Uterus (tissue), 4 donors: ENCODE data around the gene ITPR1. TPM values are rescaled to one million over a fixed set of nuclear protein-coding genes. Genes with fewer than 3 reads are reported as not detected.

ENCODE experiments used
- DNase-seq, 2 donors: peaks; one replicate each; pipeline ENCODE4 v3.0.0-alpha.2; 2019 to 2020
- H3K27ac ChIP-seq, 2 donors: fragments of 200-600 bp; sonication (generic); 1 replicate in 1 of 2; 2 replicates in 1 of 2; pipeline ENCODE4 v1.5.1; 2016 to 2018
- H3K27me3 ChIP-seq, 2 donors: fragments of 200-600 bp; sonication (generic); one replicate each; pipeline ENCODE4 v1.5.1; 2018 to 2019; ENCODE audit warnings: control low read depth in 1 of 2
- H3K36me3 ChIP-seq, 2 donors: fragments of 200-600 bp; sonication (generic); one replicate each; pipeline ENCODE4 v1.5.1; 2019; ENCODE audit warnings: control low read depth in 1 of 2
- H3K4me1 ChIP-seq, 2 donors: fragments of 200-600 bp; sonication (generic); one replicate each; pipeline ENCODE4 v1.5.1; 2018 to 2019; ENCODE audit warnings: control low read depth in 1 of 2
- H3K4me3 ChIP-seq, 2 donors: fragments of 200-600 bp; sonication (generic); 1 replicate in 1 of 2; 2 replicates in 1 of 2; pipeline ENCODE4 v1.5.1; 2018 to 2019; ENCODE audit warnings: mild to moderate bottlenecking in 1 of 2
- H3K9me3 ChIP-seq, 2 donors: fragments of 200-600 bp; sonication (generic); one replicate each; pipeline ENCODE4 v1.5.1; 2019; ENCODE audit warnings: control low read depth in 1 of 2
- POLR2A ChIP-seq, 2 donors: fragments of 450-650 bp; IDR thresholded peaks; one replicate each; pipeline ENCODE4 v1.6.1; 2016; ENCODE audit warnings: antibody characterized with exemption in 2 of 2, mild to moderate bottlenecking in 1 of 2, moderate library complexity in 1 of 2
- intact Hi-C: fragments of 100-400 bp; cut with DNase I; formaldehyde crosslinking; loops from one replicate; pipeline ENCODE4 v1.15.1; 2023; ENCODE audit warnings: low total_unique reads
- total RNA-seq, 4 donors: library from RNA; depleted of rRNA in 3 of 4; stranded (reverse); fragments of >200 nt in 3 of 4; gene quantifications; one replicate each; pipeline versions ENCODE4 v1.1.0 to v1.2.4, GENCODE V29; 2014 to 2023
- TF ChIP-seq, protein P1 (sequence below), 4 experiments: fragments of 200-600 bp in 2 of 4; fragments of 450-650 bp in 2 of 4; sonication (generic) in 2 of 4; IDR thresholded peaks; one replicate each; pipeline ENCODE4 v1.5.1; 2016 to 2019; ENCODE audit warnings: antibody characterized with exemption in 4 of 4, mild to moderate bottlenecking in 2 of 4, moderate library complexity in 1 of 4
- donor health status: DM: yes; HTN: yes; CAD: no.

Gene ITPR1
- total RNA-seq, 4 donors from 2014 or later, result 98.2 to 224 (median 141) TPM

DNA sequence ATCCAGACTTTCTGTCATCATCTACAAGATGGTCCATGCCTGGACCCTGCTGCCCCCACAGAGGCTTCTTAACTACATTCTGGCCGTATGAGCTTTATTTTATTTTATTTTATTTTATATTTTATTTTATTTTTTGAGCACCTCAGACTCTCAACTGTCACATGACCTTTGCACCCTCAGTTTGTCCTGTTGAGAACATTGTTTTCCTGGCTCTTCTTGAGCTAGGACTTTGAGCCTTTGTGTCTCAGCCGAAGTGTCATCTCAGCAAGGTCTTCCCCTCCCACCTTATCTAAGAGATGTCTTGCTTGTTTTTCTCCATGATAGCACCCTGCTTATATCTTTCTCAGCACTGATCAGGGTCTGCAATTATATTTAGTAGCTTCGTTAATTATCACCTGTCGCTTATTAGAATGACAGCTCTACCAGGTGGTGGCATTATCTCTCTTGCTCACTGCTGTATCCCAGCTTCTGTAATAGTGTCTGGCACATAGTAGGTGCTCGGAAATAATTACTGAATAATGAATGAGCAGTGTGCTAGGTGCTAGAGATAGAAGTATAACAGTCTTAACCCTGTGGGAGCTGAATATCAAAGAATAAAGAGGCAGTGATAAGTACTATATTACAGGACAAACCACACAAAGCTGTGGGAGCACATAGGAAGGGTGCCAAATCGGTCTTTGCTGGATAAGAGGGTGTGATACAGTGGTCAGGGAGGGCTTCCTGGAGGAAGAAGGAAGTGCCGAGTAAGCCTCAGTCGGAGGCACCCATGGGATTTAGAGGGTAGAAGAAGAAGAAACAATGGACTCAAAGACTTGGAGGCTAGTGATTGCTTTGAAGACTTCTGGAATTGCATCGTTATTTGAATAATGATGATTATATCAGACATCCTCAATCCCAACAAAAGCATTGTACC, 136.2 kb downstream of the ITPR1 start:
- H3K36me3 ChIP-seq, result no peaks in the 10 kb centered on the region
- H3K4me1 ChIP-seq, result peaks cover 0 to 5% of the 10 kb centered on the region in 2 donors
- no peaks in the 10 kb centered on the region for H3K9me3 ChIP-seq
- no peak overlapping the region for H3K27ac ChIP-seq
- H3K27me3 ChIP-seq, result no peaks in the 10 kb centered on the region
- intact Hi-C loops, result no loop called here
- TF ChIP-seq POLR2A (IDR thresholded peaks at IDR 0.05), result no peak
- TF ChIP-seq, protein P1, sequence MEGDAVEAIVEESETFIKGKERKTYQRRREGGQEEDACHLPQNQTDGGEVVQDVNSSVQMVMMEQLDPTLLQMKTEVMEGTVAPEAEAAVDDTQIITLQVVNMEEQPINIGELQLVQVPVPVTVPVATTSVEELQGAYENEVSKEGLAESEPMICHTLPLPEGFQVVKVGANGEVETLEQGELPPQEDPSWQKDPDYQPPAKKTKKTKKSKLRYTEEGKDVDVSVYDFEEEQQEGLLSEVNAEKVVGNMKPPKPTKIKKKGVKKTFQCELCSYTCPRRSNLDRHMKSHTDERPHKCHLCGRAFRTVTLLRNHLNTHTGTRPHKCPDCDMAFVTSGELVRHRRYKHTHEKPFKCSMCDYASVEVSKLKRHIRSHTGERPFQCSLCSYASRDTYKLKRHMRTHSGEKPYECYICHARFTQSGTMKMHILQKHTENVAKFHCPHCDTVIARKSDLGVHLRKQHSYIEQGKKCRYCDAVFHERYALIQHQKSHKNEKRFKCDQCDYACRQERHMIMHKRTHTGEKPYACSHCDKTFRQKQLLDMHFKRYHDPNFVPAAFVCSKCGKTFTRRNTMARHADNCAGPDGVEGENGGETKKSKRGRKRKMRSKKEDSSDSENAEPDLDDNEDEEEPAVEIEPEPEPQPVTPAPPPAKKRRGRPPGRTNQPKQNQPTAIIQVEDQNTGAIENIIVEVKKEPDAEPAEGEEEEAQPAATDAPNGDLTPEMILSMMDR (IDR thresholded peaks at IDR 0.05), result no peak
- H3K4me3 ChIP-seq, result no peak overlapping the region
- DNase-seq, result no peak

DNA sequence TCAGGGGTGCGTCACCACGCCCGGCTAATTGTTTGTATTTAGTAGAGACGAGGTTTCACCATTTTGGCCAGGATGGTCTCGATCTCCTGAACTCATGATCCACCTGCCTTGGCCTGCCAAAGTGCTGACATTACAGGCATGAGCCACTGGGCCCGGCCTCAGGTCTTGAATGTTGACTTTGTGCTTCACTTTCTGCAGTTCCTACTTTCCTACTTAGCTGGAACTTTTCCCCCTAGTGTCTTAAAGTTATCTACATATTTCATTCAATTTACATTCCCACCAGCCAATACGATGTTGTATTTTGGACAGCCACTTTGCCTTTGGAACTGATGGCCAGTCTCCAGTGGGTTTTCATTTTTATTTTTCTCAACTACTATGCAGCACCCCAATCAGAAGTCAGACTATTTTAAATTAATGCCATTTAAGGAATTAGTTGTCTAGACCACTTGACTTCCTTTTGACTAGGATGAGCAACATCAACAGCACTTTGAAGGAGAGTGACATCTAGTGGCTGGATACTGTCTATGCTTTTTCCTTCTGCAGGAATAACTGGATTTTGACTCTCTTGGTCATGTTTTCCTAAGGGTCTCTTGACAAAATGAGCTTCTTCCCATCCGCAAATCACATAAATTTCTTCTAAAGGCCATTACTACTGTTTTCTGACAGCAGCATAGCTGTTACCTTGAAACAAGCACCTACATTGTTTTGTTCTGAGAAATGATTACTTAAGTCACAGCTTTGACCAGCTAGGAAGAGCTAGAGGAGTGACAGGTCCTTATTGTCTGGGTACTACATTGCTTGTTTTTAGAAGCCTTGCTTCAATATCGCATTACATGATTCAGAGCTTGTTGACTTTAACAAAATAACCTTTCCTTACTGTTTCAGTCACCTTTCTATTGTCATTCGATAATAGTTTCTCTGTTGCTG, 140.2 kb downstream of the ITPR1 start:
- no peaks in the 10 kb centered on the region for H3K9me3 ChIP-seq
- DNase-seq, result no peak
- H3K27ac ChIP-seq, result peak overlapping the region; percentile 43 to 53
- H3K4me3 ChIP-seq, result no peak overlapping the region
- TF ChIP-seq POLR2A (IDR thresholded peaks at IDR 0.05), result no peak
- TF ChIP-seq, protein P1 (IDR thresholded peaks at IDR 0.05), result peak; percentile 79 to 89 (median 84)
- H3K27me3 ChIP-seq, result no peaks in the 10 kb centered on the region
- intact Hi-C loops, result no loop called here
- no peaks in the 10 kb centered on the region for H3K36me3 ChIP-seq
- peaks cover 0 to 5% of the 10 kb centered on the region in 2 donors for H3K4me1 ChIP-seq

DNA sequence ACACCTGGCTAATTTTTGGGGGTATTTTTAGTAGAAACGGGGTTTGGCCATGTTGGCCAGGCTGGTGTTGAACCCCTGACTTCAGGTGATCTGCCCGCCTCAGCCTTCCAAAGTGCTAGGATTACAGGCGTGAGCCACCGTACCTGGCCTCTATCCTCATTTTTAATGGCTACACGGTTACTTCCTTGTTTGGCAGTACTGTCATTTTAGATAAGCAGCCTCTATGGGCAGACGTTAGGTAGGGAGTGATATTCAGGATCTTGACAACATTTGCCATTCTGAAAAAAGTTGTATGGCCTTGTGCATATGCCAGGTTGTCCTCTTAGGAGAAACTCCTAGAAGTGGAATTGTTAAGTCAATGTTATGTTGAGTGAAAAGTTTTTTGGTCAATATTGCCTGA, 141.7 kb downstream of the ITPR1 start:
- no peak for TF ChIP-seq POLR2A (IDR thresholded peaks at IDR 0.05)
- TF ChIP-seq, protein P1 (IDR thresholded peaks at IDR 0.05), result no peak
- Histone ChIP-seq H3K27me3 (no peaks in the 10 kb centered on the region), H3K4me1 (peaks cover 0 to 5% of the 10 kb centered on the region in 2 donors), H3K27ac (no peak overlapping the region), H3K9me3 (no peaks in the 10 kb centered on the region), H3K36me3 (no peaks in the 10 kb centered on the region), H3K4me3 (no peak overlapping the region)
- intact Hi-C loops, result loop anchor here (5.0 kb wide), 1 partner anchor 283 kb away; no protein-coding TSS in a partner anchor
- DNase-seq, result no peak

DNA sequence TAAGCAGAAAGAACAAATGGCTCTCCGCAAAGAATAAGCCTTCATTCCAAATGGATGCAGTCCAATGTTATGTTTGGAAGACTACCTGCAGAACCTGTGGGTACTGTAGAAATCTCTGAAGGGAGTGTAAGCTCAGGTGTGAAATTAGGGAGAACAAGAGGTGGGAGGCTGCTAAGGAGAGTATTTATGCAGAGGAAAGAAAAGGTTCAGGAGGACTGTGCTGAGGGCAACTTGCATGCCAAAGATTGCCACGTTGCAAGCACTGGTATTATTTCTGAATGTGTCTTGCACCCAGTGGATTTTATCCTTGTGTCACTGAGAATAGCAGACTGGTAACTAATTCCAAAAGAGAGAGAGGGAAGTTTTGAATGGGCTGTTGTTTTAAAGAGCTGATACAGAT, 144.1 kb downstream of the ITPR1 start:
- no peak overlapping the region for H3K27ac ChIP-seq

More for the DNA sequence above, 144.1 kb downstream of the ITPR1 start:
- Histone ChIP-seq H3K4me1 (peaks cover 0 to 5% of the 10 kb centered on the region in 2 donors), H3K9me3 (no peaks in the 10 kb centered on the region), H3K36me3 (no peaks in the 10 kb centered on the region), H3K4me3 (no peak overlapping the region), H3K27me3 (no peaks in the 10 kb centered on the region)
- DNase-seq, result no peak
- TF ChIP-seq, protein P1 (IDR thresholded peaks at IDR 0.05), result no peak
- TF ChIP-seq POLR2A (IDR thresholded peaks at IDR 0.05), result no peak
- intact Hi-C loops, result loop anchor here (5.0 kb wide), 1 partner anchor 285 kb away; no protein-coding TSS in a partner anchor
